ENCODE results near the gene PRAMEF1. TPM values are rescaled to one million over a fixed set of nuclear protein-coding genes. Genes with fewer than 3 reads are reported as not detected.
"Not testable (repeated sequence)": the region's sequence is repeated elsewhere in the genome, so short reads cannot be mapped to it uniquely, and the experiment has no call there.

Gene PRAMEF1, protein sequence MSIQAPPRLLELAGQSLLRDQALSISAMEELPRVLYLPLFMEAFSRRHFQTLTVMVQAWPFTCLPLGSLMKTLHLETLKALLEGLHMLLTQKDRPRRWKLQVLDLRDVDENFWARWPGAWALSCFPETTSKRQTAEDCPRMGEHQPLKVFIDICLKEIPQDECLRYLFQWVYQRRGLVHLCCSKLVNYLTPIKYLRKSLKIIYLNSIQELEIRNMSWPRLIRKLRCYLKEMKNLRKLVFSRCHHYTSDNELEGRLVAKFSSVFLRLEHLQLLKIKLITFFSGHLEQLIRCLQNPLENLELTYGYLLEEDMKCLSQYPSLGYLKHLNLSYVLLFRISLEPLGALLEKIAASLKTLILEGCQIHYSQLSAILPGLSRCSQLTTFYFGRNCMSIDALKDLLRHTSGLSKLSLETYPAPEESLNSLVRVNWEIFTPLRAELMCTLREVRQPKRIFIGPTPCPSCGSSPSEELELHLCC
- total RNA-seq, result not detected in 2 replicates

GRCh38 chr1:12791097-12791496 lies at the start of gene PRAMEF1:
Gene PRAMEF1, plus strand, starts transcription at chr1:12791397. Its CDS starts 1,831 bp downstream, at chr1:12793228.
- not testable (repeated sequence) for DNase-seq (ENCODE audit: low read depth); H3K4me3 ChIP-seq (ENCODE audit: low read depth, low read length)

DNA sequence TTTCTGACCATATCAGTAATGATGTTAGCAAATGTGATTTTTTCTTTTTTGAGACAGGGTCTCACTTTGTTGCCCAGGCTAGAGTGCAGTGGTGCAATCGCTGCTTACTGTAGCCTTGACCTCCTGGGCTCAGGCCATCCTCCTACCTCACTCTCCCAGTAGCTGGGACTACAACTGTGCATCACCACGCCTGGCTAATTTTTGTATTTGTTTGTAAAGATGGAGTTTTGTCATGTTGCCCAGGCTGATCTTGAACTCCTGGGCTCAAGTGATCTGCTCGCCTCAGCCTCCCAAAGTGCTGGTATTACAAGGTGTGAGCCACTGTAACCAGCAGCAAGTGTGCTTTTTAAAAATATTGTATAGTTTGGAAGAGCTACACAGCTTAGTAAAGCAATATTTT lies 49.3 kb upstream of the PRAMEF1 start:
- DNase-seq (ENCODE audit: low read depth), result no peak
- no peak for TF ChIP-seq CTCF (IDR thresholded peaks at IDR 0.05; ENCODE audit: insufficient read depth, low read depth, low read length)
- H3K4me3 ChIP-seq (ENCODE audit: low read depth, low read length), result no peak overlapping the region

- no peak for TF ChIP-seq CTCF (IDR thresholded peaks at IDR 0.05; ENCODE audit: insufficient read depth, low read depth, low read length)
- peak; percentile 3 for DNase-seq (ENCODE audit: low read depth)
- H3K4me3 ChIP-seq (ENCODE audit: low read depth, low read length), result no peak overlapping the region
These were observed 45.8 kb upstream of the PRAMEF1 start for GRCh38 chr1:12745126-12745991.

DNA sequence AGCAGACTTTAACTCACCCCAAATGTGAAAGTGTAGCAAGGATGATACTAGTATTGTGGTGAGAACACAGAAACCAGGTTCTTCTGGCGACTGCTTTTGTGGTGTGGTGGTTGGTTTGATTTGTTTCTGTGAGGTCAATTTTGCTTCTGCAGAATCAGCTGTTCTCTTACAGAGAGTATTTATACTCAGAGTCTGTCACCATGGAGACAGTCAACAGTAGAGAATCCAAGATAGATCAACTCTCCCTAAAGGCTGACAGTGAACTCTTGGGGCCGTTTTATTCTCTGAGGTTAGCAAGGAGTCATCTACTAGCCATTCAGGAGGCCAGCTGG lies 45.2 kb upstream of the PRAMEF1 start, which contains the start of gene CFAP107:
TSS of gene CFAP107 (plus strand) at position 209 of the 332 bp plus-strand sequence. CDS start 231 bp downstream, outside the sequence.
- peak; percentile 3 for DNase-seq (ENCODE audit: low read depth)
- no peak for TF ChIP-seq CTCF (IDR thresholded peaks at IDR 0.05; ENCODE audit: insufficient read depth, low read depth, low read length)
- no peak within 1 kb of the TSS for H3K4me3 ChIP-seq (ENCODE audit: low read depth, low read length)

- no peak for DNase-seq (ENCODE audit: low read depth)
- no peak overlapping the region for H3K4me3 ChIP-seq (ENCODE audit: low read depth, low read length)
- TF ChIP-seq CTCF (IDR thresholded peaks at IDR 0.05; ENCODE audit: insufficient read depth, low read depth, low read length), result no peak
These were observed 42.3 kb upstream of the PRAMEF1 start for GRCh38 chr1:12748778-12749355.

DNA sequence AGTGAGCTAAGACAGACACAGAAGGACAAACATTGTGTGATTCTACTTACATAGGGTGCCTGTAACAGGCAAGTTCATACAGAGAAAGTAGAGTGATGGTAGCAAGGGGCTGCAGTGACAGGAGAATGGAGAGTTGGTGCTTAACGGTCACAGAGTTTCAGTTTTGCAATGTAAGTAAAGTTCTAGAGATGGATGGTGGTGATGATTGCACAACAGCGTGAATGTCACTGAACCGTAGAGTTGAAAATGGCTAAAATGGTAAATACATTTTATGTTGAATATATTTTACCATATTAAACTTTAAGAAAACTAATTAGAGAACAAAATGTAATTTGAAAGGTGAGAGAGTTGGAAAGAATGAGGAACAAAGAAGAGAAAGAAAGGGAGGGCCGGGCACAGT lies 36.5 kb upstream of the PRAMEF1 start:
- H3K4me3 ChIP-seq (ENCODE audit: low read depth, low read length), result no peak overlapping the region
- DNase-seq (ENCODE audit: low read depth), result no peak
- TF ChIP-seq CTCF (IDR thresholded peaks at IDR 0.05; ENCODE audit: insufficient read depth, low read depth, low read length), result no peak

DNA sequence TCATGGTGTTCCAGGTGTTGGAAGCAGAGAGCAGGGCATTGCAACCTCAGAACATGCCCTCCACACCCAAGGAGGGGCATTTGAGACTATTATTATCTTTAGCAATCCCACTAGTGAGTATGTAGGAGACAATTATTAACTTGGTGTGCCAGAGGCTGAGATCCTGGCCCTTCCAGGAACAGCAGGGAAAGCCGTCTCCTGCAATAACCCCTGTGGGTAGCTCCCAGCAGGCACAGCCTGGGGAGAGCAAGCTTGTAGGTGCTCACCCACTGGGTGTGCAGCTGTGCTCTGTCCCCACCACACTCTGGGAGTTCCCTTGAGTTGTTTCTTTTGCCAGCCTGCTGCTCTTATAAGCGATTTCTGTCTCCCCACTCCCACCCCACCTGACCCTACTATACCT lies 34.9 kb upstream of the PRAMEF1 start:
- no peak for TF ChIP-seq CTCF (IDR thresholded peaks at IDR 0.05; ENCODE audit: insufficient read depth, low read depth, low read length)
- H3K4me3 ChIP-seq (ENCODE audit: low read depth, low read length), result no peak overlapping the region
- no peak for DNase-seq (ENCODE audit: low read depth)

All from fibroblast of villous mesenchyme (primary cell).